Lung (tissue), 12 donors: ENCODE data around the gene PARP3. TPM values are rescaled to one million over a fixed set of nuclear protein-coding genes. Genes with fewer than 3 reads are reported as not detected.

Experiments used
- ATAC-seq: fragments of 200-7000 bp; cut with Tn5 transposase; one replicate; pipeline ENCODE4 v1.9.1; 2020; ENCODE audit warnings: moderate number of reproducible peaks; ENCODE audit not compliant: insufficient read depth, low FRiP score
- DNase-seq, 3 donors: peaks; one replicate each; pipeline ENCODE4 v3.0.0-alpha.2; 2013 to 2017
- H3K27ac ChIP-seq, 2 donors: one replicate each; pipeline ENCODE4 v1.5.1; 2013; ENCODE audit warnings: mild to moderate bottlenecking in 2 of 2, moderate library complexity in 2 of 2, control low read depth in 1 of 2, inconsistent platforms in 1 of 2, low read depth in 1 of 2, low read length in 1 of 2
- H3K27me3 ChIP-seq, 3 donors: one replicate each; pipeline ENCODE4 v1.5.1; 2013; ENCODE audit warnings: low read length in 2 of 3; ENCODE audit not compliant: control insufficient read depth in 3 of 3, insufficient read depth in 3 of 3
- H3K36me3 ChIP-seq, 4 donors: one replicate each; pipeline ENCODE4 v1.5.1; 2013; ENCODE audit warnings: low read length in 4 of 4, mild to moderate bottlenecking in 1 of 4, moderate library complexity in 1 of 4; ENCODE audit not compliant: control insufficient read depth in 4 of 4, insufficient read depth in 4 of 4
- H3K4me1 ChIP-seq, 5 donors: one replicate each; pipeline ENCODE4 v1.5.1; 2013; ENCODE audit warnings: low read length in 5 of 5, mild to moderate bottlenecking in 2 of 5, moderate library complexity in 1 of 5; ENCODE audit not compliant: control insufficient read depth in 5 of 5, insufficient read depth in 5 of 5
- H3K4me3 ChIP-seq: one replicate; pipeline ENCODE4 v1.5.1; 2013; ENCODE audit warnings: mild to moderate bottlenecking, control low read depth, moderate library complexity
- H3K9ac ChIP-seq, 2 donors: one replicate each; pipeline ENCODE4 v1.5.1; 2013; ENCODE audit warnings: low read length in 2 of 2, control low read depth in 1 of 2; ENCODE audit not compliant: insufficient read depth in 1 of 2
- H3K9me3 ChIP-seq, 4 donors: one replicate each; pipeline ENCODE4 v1.5.1; 2013; ENCODE audit warnings: low read length in 3 of 4, mild to moderate bottlenecking in 1 of 4, moderate library complexity in 1 of 4; ENCODE audit not compliant: control insufficient read depth in 4 of 4, insufficient read depth in 3 of 4
- CTCF ChIP-seq: IDR thresholded peaks from 2 replicates; pipeline ENCODE4 v1.5.1; 2012; ENCODE audit warnings: mild to moderate bottlenecking; ENCODE audit errors: control extremely low read depth, extremely low read depth
- WGBS, 2 donors: extraction: QIAGEN DNeasy Blood & Tissue Kit; methylation state at CpG; one replicate each; pipeline ENCODE4 v1.1.7; 2013; 5-methylcytosine and 5-hydroxymethylcytosine counted together
- polyA plus RNA-seq, 2 donors: library from polyadenylated mRNA; stranded (reverse); fragments of 200-250 nt; gene quantifications; one replicate each; pipeline ENCODE4 v1.2.1, GENCODE V29; 2013
- total RNA-seq, 2 donors: library from RNA; depleted of rRNA in 1 of 2; stranded (reverse); fragments of >200 nt in 1 of 2; gene quantifications; one replicate each; pipeline ENCODE4 v1.2.1, GENCODE V29; 2014 to 2021
- donor health status: control.
- donor health status: control.
- donor health status: Bipolar disorder and iron deficiency.
- donor health status: healthy.
- donor health status: DM: yes; HTN: yes; CAD: no.

The PARP3 gene
- total and polyA plus RNA-seq, 4 donors, result 15.3 to 36.7 (median 21.0) TPM

DNA sequence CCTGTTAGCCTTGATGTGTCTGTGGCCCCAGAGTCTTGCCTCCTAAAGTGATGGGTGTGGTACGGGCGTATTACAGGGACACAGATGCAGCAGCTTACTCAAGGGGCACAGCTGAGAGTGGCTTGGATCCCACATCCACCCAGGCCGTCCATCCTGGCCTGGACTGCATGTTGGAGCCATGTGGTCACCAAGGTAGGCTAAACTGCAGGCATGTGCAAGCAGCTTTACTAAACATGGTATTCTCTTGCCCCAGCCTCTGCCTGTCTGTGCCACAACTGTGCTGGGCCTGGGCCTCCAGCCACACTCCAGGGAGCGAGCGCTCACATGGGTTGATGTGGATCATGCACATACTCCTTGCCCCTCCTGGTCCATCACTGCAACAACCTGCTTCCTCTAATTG is 7.0 kb downstream of the PARP3 start:
- Histone ChIP-seq H3K9ac (no peak overlapping the region), H3K9me3 (peaks cover 0 to 2% (median 0%) of the 10 kb centered on the region in 4 donors), H3K4me1 (no peaks in the 10 kb centered on the region), H3K36me3 (peaks cover 0 to 2% (median 0%) of the 10 kb centered on the region in 4 donors), H3K27me3 (no peaks in the 10 kb centered on the region), H3K27ac (no peak overlapping the region), H3K4me3 (no peak overlapping the region)
- no peak for ATAC-seq
- no peak for TF ChIP-seq CTCF
- 87 to 94% methylated on average over 5 of the region's 5 CpGs for WGBS, 2 donors
- no peak for DNase-seq

GRCh38 chr3:51950899-51951298 is 8.7 kb downstream of the PARP3 start:
- TF ChIP-seq CTCF, result no peak
- Histone ChIP-seq H3K9me3 (peaks cover 0 to 2% (median 0%) of the 10 kb centered on the region in 4 donors), H3K36me3 (peaks cover 0 to 2% (median 0%) of the 10 kb centered on the region in 4 donors), H3K27ac (no peak overlapping the region), H3K9ac (no peak overlapping the region), H3K4me3 (no peak overlapping the region), H3K27me3 (peaks cover 0 to 6% (median 0%) of the 10 kb centered on the region in 3 donors), H3K4me1 (peaks cover 0 to 5% (median 0%) of the 10 kb centered on the region in 5 donors)
- 90 to 96% methylated on average over 2 of the region's 2 CpGs for WGBS, 2 donors
- no peak for ATAC-seq
- DNase-seq, result no peak

DNA sequence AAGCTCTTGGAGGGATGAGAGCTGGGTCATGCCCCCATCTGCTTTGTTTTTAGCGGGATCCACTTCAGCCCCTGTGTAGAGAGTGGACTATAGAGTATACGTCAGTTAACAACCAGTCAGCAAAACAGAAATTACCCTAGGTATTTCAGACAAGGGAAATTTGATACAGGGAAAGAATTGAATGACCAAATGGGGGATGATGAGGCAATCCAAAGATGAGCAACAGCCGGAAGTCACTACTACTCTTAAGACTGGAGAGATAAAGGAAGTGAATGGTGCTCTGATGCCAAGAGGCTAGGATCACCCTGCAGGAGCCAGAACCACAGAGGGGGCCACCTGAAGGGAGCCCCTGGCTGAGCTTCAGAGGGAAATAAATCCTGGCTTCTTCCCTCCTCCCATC is 11.3 kb downstream of the PARP3 start:
- no peak for TF ChIP-seq CTCF
- Histone ChIP-seq H3K4me3 (no peak overlapping the region), H3K9ac (no peak overlapping the region), H3K27ac (no peak overlapping the region), H3K9me3 (peaks cover 0 to 2% (median 0%) of the 10 kb centered on the region in 4 donors), H3K36me3 (peaks cover 0 to 4% (median 0%) of the 10 kb centered on the region in 4 donors), H3K27me3 (peaks cover 0 to 6% (median 0%) of the 10 kb centered on the region in 3 donors), H3K4me1 (peaks cover 0 to 11% (median 4%) of the 10 kb centered on the region in 5 donors)
- DNase-seq (peak in 1 of 3 donors; percentile 26), ATAC-seq (no peak)
- WGBS, 2 donors, result 47 to 63% methylated on average over 3 of the region's 3 CpGs

GRCh38 chr3:51954105-51954504 is 11.9 kb downstream of the PARP3 start:
- Histone ChIP-seq H3K4me3 (no peak overlapping the region), H3K36me3 (peaks cover 0 to 7% (median under 1%) of the 10 kb centered on the region in 4 donors), H3K4me1 (peaks cover 0 to 11% (median 4%) of the 10 kb centered on the region in 5 donors), H3K27ac (no peak overlapping the region), H3K9me3 (no peaks in the 10 kb centered on the region), H3K27me3 (peaks cover 0 to 6% (median 0%) of the 10 kb centered on the region in 3 donors), H3K9ac (no peak overlapping the region)
- no peak for ATAC-seq
- DNase-seq, result no peak
- 51 to 70% methylated on average over 6 of the region's 6 CpGs for WGBS, 2 donors
- no peak for TF ChIP-seq CTCF
